Nephron progenitor cell (in vitro differentiated cells): ENCODE results near the gene ZFYVE26.
A peak's percentile ranks its signal among the peaks of the same experiment; 100 is the strongest.

Experiments
- DNase-seq: peaks from one replicate; pipeline ENCODE4 v3.0.0; 2021
- H3K27ac Mint-ChIP-seq: 2 replicates; pipeline ENCODE4 v1.8.0; 2021; ENCODE audit warnings: mild to moderate bottlenecking, moderate library complexity, mixed read lengths
- H3K27me3 Mint-ChIP-seq: 2 replicates; pipeline ENCODE4 v1.8.0; 2021; ENCODE audit warnings: mild to moderate bottlenecking, low read depth, mixed read lengths; ENCODE audit not compliant: poor library complexity
- H3K36me3 Mint-ChIP-seq: 2 replicates; pipeline ENCODE4 v1.8.0; 2021; ENCODE audit warnings: low read depth, mixed read lengths
- H3K4me1 Mint-ChIP-seq: 2 replicates; pipeline ENCODE4 v1.8.0; 2021; ENCODE audit warnings: mixed read lengths
- H3K4me3 Mint-ChIP-seq: 2 replicates; pipeline ENCODE4 v1.8.0; 2021; ENCODE audit warnings: mild to moderate bottlenecking, moderate library complexity, mixed read lengths
- H3K9me3 Mint-ChIP-seq: 2 replicates; pipeline ENCODE4 v1.8.0; 2021; ENCODE audit warnings: mild to moderate bottlenecking, moderate library complexity, mixed read lengths
- CTCF ChIP-seq: fragments of 200-600 bp; sonication (generic); IDR thresholded peaks from 2 replicates; pipeline ENCODE4 v1.5.0; 2021; ENCODE audit warnings: antibody characterized with exemption

The ZFYVE26 gene

GRCh38 chr14:67852926-67853604 is 36.7 kb upstream of the ZFYVE26 start:
- Mint-ChIP-seq H3K27ac (no peak overlapping the region), H3K4me3 (no peak overlapping the region), H3K27me3 (no peaks in the 10 kb centered on the region), H3K36me3 (peaks cover 22% of the 10 kb centered on the region), H3K9me3 (peaks cover 22% of the 10 kb centered on the region), H3K4me1 (no peaks in the 10 kb centered on the region)
- TF ChIP-seq CTCF: no peak
- no peak for DNase-seq

DNA sequence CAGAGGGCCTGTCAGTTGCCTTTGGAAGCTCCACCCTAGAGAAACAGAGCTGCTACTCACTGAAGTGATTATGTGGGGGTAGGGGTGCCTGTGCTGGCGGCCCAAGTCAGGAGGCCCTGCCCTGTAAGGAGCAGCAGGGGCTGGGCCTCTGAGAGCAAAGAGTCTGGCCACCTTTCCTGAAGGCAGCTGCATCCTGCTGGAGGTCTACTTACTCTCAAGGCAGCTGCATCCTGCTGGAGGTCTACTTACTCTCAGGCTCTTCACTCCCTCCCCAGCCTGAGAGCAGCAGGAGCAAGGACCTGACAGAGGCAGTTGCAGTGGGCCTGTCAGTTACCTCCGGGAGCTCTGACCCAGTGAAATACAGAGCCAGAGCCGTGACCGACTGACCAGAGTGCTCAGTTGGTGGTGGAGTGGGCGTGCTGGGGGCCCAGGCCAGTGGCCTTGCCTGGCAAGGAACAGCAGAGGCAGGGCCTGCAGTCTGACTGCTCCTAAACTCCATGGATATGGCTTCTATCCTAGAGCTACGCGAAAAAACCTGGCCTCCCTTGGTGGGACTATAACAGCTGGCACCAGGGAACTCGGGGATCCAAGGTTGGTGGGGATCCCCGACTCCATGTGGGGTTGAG is 35.5 kb upstream of the ZFYVE26 start:
- TF ChIP-seq CTCF: no peak
- DNase-seq: no peak
- peaks cover 33% of the 10 kb centered on the region for H3K9me3 Mint-ChIP-seq
- H3K4me3 Mint-ChIP-seq: no peak overlapping the region
- peaks cover 34% of the 10 kb centered on the region for H3K36me3 Mint-ChIP-seq
- H3K27me3 Mint-ChIP-seq: peaks cover 8% of the 10 kb centered on the region
- no peak overlapping the region for H3K27ac Mint-ChIP-seq
- H3K4me1 Mint-ChIP-seq: no peaks in the 10 kb centered on the region

GRCh38 chr14:67850066-67850830 is 33.9 kb upstream of the ZFYVE26 start:
- no peak overlapping the region for H3K27ac Mint-ChIP-seq

GRCh38 chr14:67846029-67846610 is 29.7 kb upstream of the ZFYVE26 start:
- Mint-ChIP-seq H3K4me3 (no peak overlapping the region), H3K4me1 (no peaks in the 10 kb centered on the region), H3K27me3 (peaks cover 11% of the 10 kb centered on the region), H3K36me3 (peaks cover 62% of the 10 kb centered on the region), H3K9me3 (peaks cover 52% of the 10 kb centered on the region), H3K27ac (no peak overlapping the region)
- no peak for DNase-seq
- no peak for TF ChIP-seq CTCF

More at GRCh38 chr14:67850066-67850830, 33.9 kb upstream of the ZFYVE26 start:
- Mint-ChIP-seq H3K9me3 (peaks cover 45% of the 10 kb centered on the region), H3K27me3 (peaks cover 9% of the 10 kb centered on the region), H3K4me3 (no peak overlapping the region), H3K36me3 (peaks cover 44% of the 10 kb centered on the region), H3K4me1 (no peaks in the 10 kb centered on the region)
- DNase-seq: no peak
- no peak for TF ChIP-seq CTCF

DNA sequence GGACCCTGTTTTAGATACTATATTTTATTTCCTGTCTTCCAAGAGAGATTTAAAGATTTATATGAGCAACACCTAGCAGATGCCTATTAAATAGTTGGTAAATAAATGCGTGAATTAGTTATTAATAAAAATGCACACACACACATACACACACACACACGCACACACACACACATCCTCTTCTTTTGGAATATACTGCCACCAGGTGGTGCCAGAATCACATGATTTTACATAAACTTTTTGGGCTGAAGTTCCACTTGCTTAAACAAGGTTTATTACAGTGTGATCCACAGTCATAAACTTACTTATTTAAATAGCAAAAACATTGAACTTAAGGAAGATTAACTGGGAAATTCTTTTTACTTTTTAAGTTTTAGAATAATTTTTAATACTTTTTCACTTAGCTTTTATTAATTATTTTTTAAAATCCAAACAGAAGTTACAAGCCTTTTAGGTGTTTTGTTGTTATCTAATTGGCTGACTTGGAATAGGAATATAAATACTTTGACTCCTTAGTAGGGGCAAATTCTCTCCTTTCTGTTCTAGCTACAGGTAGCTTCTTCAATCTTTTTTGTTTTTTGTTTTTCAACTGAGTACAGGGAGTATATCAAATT is 20.7 kb upstream of the ZFYVE26 start:
- peak; percentile 51 for TF ChIP-seq CTCF
- peaks cover 3% of the 10 kb centered on the region for H3K27me3 Mint-ChIP-seq
- peaks cover 43% of the 10 kb centered on the region for H3K36me3 Mint-ChIP-seq
- no peak overlapping the region for H3K4me3 Mint-ChIP-seq
- no peaks in the 10 kb centered on the region for H3K9me3 Mint-ChIP-seq
- peak overlapping the region; percentile 19 for H3K27ac Mint-ChIP-seq
- H3K4me1 Mint-ChIP-seq: no peaks in the 10 kb centered on the region
- peak; percentile 53 for DNase-seq
